HL-60/S4 treated with phorbol 12-myristate 13-acetate at 8.2 ng/mL for 4 days and 3 days (cell line): ENCODE measurements around the gene CACNA1G.

ENCODE experiments used
- in situ Hi-C: fragments of 300-500 bp; cut with MboI; formaldehyde crosslinking; loops from 2 replicates; pipeline ENCODE4 v1.15.0; 2022; ENCODE audit warnings: low sequenced_read_pairs

CACNA1G gene

GRCh38 chr17:50533185-50533584, 27.3 kb upstream of the CACNA1G start:
- in situ Hi-C loops: no loop called here

GRCh38 chr17:50533720-50534148, 26.8 kb upstream of the CACNA1G start:
- in situ Hi-C loops: no loop called here

DNA sequence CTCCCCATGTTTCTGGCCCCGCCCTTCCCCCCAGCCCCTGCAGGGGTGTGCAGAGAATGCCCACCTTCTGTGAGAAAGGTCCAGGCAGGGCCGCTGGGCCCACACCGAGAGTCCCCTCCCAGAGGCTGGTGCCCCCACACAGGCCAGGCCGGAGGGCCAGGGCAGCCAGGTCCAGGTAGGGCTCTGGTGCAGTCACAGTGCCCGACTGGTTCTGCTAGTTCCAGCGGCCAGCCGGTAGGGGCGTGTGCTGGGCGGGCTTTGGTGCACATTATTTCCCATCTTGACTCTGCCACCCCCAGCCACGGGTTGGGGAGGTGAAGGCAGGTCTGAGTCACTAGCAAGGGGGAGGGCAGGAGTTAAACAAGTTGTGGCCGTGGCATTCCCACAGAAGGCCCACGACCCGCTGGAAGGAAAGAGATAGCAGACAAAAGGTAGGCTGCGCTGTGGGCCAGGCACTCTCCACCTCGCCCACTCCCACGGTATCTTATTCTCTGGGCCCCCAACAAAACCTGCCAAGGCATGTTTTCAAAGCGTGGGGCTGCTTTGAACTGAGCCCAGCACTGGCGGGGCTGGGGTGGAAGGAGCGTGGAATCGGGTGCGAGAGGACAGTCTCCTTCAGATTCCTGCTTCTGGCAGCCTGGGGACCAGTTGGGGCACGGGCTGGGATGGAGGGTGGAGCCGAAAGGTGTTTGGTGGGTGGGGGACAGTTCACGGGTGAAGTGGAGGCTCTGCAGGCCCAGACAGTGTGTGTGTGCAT, 26.1 kb upstream of the CACNA1G start:
- in situ Hi-C loops: no loop called here

GRCh38 chr17:50534979-50535326, 25.6 kb upstream of the CACNA1G start:
- in situ Hi-C loops: no loop called here

DNA sequence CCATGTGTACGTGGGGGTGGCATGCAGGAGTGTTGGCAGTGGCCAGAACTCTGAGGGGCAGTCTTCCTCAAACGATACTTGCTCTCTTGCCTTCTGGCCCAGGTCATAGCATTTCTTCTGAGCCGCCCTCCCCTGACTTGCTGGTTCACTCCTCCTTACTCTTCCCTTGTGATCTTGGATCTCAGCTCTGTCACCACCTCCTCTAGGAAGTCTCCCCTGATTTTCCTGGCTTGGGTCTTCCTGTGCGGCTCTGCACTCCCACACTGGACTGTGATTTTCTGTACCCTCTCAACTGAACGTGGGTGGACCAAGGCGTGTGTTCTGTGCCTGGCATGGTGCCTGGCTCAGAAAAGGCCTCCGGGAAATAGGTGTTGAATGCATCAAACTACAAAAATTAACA, 25.1 kb upstream of the CACNA1G start:
- in situ Hi-C loops: no loop called here

DNA sequence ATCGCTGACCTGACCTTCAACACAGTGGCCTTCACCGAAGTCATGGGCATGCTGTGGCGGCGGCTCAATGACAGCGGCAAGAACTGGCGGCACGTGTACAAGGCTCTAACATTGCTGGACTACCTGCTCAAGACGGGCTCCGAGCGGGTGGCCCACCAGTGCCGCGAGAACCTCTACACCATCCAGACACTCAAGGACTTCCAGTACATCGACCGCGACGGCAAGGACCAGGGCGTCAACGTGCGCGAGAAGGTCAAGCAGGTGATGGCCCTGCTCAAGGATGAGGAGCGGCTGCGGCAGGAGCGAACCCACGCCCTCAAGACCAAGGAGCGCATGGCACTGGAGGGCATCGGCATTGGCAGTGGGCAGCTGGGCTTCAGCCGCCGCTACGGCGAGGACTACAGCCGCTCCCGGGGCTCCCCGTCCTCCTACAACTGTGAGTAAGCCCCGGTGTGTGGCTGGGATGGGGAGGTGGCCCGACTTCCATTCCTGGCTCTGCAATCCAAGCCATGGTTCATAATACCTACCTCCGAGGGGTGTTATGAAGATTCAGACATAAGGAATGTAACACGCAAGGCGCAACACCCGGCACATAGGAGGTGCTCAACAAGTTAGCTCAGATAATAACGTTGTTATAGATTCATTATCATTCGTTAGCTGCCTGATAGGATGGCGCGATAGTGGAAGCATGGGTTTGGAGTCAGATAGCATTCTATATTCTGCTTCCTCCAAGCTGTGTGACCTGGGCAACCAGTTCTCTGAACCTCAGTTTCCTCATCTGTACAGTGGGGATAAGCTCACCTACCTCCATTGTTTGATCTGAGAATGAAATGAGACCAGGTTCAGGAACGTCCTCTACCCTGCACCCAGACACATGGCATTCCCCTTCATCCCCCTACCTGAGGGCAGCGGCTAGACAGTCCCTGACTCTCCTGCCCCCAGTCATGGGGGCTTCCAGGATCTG, 23.6 kb upstream of the CACNA1G start:
- in situ Hi-C loops: no loop called here

DNA sequence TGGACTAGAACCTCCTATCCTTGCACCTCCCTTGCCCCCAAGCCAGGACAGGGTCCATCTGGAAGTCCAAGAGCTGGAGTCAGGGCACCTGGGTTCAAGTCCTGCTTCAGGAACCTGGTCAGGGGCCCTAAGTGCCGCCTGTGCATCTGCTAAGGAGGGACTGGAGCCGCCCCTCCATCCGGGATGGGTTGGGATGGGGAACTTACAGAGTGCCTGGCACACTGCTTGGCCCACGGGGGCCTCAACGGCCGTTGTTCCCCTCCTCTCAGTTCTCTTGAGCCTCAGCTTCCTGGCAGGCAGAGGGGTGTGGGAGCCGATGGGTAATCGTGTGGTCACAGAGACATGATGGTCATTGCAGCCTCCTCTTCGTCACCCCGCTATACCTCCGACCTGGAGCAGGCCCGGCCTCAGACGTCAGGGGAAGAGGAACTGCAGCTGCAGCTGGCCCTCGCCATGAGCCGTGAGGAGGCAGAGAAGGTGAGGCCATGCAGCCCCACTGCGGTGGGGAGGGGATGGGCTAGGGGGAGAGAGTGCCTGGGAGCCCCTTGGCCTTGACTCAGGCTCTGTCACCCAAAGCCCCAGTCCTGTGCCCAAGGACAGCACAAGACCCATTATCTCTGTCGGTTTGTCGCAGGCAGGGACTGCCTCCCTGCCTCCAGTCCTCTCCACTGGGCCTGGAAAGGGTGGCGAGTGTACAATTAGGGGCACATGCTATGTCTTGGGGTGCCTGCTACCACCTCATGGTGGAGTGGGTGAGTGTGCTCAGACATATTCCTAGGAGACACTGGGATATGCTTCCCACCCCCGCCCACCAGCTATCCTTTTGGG, 22.6 kb upstream of the CACNA1G start:
- in situ Hi-C loops: no loop called here

DNA sequence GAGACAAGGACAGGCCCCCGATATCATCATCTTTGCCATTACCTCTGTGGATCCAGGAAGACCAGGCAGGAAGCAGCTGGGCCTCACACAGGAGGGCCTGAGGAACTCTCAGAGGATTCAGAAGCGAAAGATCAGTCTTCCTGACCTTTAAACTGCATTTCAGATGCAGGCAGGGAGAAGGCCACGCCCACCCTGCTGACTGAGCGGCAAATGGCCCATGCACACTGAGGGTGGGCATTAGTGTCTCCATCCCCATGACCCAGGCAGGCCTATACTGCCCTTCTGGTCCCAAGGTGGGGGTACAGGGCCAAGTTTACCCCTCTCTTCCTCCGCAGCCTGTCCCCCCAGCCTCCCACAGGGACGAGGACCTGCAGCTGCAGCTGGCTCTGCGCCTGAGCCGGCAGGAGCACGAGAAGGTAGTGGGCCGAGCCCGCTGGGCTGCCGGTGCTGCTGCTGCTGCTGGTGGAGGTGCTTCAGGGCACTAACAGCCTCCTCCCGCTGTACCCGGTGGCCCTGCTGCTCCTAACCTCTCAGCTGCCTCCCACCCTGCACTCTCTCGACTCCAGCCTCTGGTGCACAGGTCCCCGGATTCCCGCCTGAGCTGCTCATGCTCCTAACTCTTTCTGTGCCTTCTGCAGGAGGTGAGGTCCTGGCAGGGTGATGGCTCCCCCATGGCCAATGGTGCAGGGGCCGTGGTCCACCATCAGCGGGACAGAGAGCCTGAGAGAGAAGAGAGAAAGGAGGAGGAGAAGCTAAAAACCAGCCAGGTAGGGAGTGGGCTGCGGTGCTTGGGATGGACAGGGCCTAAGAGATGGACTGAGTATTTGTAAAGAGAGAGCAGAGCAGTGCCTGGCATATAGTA, 21.7 kb upstream of the CACNA1G start:
- in situ Hi-C loops: no loop called here

DNA sequence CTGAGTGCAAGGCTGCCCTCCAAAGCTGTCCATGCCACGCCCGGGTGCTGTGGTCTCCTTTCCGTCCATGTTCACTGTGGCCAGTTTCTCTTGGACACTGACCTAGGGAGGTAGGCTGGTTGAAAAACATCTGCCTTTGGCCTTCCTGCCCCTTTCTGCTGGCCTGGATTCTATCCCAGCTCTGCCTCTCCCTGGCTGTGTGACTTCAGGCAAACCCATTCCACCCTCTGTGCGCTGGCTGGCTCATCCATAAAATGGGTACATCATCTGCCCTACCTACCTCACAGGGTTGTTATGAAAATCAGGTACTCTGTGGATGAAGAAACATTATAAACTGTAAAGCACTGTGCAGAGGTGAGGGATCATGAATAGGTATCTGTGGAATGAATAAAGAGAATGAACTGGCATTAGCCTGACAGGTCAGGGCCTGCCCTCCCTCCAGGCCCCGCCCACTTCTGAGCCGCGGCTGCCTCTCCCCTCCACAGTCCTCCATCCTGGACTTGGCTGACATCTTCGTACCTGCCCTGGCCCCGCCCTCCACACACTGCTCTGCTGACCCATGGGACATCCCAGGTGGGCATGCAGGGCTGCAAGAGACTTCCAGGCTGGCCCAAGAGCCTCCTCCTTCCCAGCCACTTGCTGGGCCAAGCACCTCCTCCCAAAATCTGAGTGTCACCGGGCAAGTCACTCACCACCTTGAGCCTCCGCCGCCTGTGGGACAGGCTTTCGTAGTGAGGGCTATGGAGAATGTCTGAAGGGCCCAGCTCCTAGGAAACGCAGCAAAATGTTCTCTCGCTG, 20.6 kb upstream of the CACNA1G start:
- in situ Hi-C loops: no loop called here

GRCh38 chr17:50540560-50541401, 19.7 kb upstream of the CACNA1G start:
- in situ Hi-C loops: no loop called here

DNA sequence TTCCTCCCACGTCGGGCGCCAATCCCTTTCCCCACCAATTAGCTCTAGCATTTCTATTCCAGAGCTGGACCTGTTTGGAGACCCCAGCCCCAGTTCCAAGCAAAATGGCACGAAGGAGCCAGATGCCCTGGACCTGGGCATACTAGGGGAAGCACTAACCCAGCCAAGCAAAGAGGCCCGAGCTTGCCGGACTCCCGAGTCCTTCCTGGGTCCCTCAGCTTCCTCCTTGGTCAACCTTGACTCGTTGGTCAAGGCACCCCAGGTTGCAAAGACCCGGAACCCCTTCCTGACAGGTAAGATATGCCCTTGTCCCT, 19.2 kb upstream of the CACNA1G start:
- in situ Hi-C loops: no loop called here

DNA sequence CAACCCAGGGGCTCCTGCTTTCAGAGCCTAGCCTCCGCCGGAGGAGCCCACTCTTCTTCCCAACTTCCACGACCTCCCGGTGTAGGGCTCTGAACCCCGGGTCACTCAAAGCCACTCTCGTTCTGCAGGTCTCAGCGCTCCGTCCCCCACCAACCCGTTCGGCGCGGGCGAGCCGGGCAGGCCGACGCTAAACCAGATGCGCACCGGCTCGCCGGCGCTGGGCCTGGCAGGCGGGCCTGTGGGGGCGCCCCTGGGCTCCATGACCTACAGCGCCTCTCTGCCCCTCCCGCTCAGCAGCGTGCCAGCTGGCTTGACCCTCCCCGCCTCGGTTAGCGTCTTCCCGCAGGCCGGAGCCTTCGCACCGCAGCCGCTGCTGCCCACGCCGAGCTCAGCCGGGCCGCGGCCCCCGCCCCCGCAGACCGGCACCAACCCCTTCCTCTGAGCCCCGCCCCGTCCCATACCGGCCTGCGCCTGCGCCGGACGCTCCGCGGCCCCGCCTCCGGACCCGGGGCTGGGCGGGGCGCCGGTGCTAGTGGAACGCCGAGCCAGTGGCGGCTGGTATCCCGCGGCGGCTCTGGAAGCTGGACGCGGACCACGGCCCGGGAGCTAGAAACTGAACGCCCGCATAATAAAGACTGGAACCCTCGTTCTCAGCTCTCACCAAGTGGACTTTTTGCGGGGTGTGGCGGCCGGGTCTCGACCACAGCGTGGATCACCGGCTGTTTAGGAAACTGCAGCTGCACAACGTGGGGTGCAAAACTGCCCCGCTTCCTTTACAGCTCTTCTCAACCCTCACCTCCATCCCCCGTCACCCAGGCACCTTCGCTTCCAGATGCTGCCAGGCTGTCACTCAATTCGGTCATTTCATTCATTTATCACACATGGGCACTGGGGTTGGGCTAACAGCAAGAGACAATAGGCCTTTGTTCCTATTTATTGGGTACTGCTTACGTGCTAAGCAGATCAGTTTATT, 18.5 kb upstream of the CACNA1G start:
- in situ Hi-C loops: no loop called here

GRCh38 chr17:50542795-50543774, 17.4 kb upstream of the CACNA1G start:
- in situ Hi-C loops: no loop called here

DNA sequence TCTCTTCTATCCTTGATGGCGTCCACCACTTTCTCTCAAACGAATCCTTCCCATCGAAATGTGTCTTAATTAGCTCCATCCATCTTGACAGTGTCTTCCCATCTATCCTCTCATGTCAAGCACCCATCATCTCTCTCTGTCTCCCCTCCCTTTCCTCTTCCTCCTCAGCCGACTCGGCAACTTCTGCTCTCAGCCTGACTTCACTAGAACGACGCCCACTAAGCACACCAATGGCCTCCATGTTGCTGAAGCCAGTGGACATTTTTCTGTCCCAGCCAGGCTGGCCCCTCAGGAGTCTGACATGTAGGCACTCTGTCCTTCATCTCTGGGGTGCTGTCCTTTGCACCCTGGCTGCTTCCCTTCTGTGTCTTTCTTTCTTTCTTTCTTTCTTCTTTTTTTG, 16.0 kb upstream of the CACNA1G start:
- in situ Hi-C loops: no loop called here

DNA sequence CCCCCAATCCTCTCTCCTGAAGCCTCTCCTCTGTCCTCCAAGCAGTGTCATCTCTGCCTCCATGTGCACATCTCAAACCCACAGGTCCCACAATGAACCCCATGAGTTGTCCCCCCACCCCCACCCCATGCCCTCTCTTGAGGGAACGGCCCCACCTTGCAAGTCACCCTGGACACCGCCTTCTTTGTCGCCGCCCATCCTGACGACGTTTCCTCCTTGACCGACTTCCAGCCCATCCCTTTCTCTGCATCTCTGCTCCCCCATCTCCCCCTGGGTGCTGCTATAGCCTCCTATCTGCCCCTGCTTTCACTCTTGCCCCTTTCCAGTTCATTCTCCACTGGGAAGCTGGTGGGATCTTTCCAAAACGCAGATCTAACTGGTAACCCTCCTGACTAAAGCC, 15.2 kb upstream of the CACNA1G start:
- in situ Hi-C loops: no loop called here

GRCh38 chr17:50546701-50547034, 13.8 kb upstream of the CACNA1G start:
- in situ Hi-C loops: no loop called here
